Nephron (organoid): ENCODE data around the gene B4GALNT2.
A peak's percentile ranks its signal among the peaks of the same experiment; 100 is the strongest.

Source experiments
- H3K27ac Mint-ChIP-seq, 3 experiments: 2 replicates each; pipeline ENCODE4 v1.8.0; 2020; ENCODE audit warnings: mixed read lengths in 3 of 3, mild to moderate bottlenecking in 2 of 3, moderate library complexity in 1 of 3
- H3K27me3 Mint-ChIP-seq: 2 replicates; pipeline ENCODE4 v1.8.0; 2021; ENCODE audit warnings: low read depth, mild to moderate bottlenecking, moderate library complexity, mixed read lengths
- H3K36me3 Mint-ChIP-seq: 2 replicates; pipeline ENCODE4 v1.8.0; 2020; ENCODE audit warnings: low read depth, mixed read lengths
- H3K4me1 Mint-ChIP-seq: 2 replicates; pipeline ENCODE4 v1.8.0; 2020; ENCODE audit warnings: mixed read lengths
- H3K4me3 Mint-ChIP-seq, 3 experiments: 2 replicates each; pipeline ENCODE4 v1.8.0; 2020; ENCODE audit warnings: mild to moderate bottlenecking in 3 of 3, mixed read lengths in 3 of 3, moderate library complexity in 2 of 3
- H3K9me3 Mint-ChIP-seq: 2 replicates; pipeline ENCODE4 v1.8.0; 2020; ENCODE audit warnings: mixed read lengths
- CTCF ChIP-seq, 3 experiments: fragments of 200-600 bp; sonication (generic); IDR thresholded peaks; one replicate each; pipeline ENCODE4 v1.5.0; 2021; ENCODE audit warnings: antibody characterized with exemption in 3 of 3; ENCODE audit not compliant: unreplicated experiment in 3 of 3

Gene B4GALNT2

GRCh38 chr17:49114703-49115102 is 17.9 kb upstream of the B4GALNT2 start:
- Mint-ChIP-seq H3K4me1 (no peaks in the 10 kb centered on the region), H3K4me3 (no peak overlapping the region), H3K36me3 (no peaks in the 10 kb centered on the region), H3K27me3 (peaks cover 10% of the 10 kb centered on the region), H3K27ac (no peak overlapping the region), H3K9me3 (no peaks in the 10 kb centered on the region)
- no peak for TF ChIP-seq CTCF (IDR thresholded peaks at IDR 0.05; ENCODE audit: unreplicated experiment in 3 of 3)

- peaks cover 14% of the 10 kb centered on the region for H3K27me3 Mint-ChIP-seq
- peaks cover 11% of the 10 kb centered on the region for H3K9me3 Mint-ChIP-seq
- no peaks in the 10 kb centered on the region for H3K4me1 Mint-ChIP-seq
- H3K36me3 Mint-ChIP-seq = no peaks in the 10 kb centered on the region
- no peak overlapping the region for H3K4me3 Mint-ChIP-seq
- TF ChIP-seq CTCF (IDR thresholded peaks at IDR 0.05; ENCODE audit: unreplicated experiment in 3 of 3) = no peak
- no peak overlapping the region for H3K27ac Mint-ChIP-seq
These were observed 14.9 kb upstream of the B4GALNT2 start for GRCh38 chr17:49117587-49118230.

GRCh38 chr17:49120166-49120565 is 12.4 kb upstream of the B4GALNT2 start:
- H3K36me3 Mint-ChIP-seq = no peaks in the 10 kb centered on the region
- no peak for TF ChIP-seq CTCF (IDR thresholded peaks at IDR 0.05; ENCODE audit: unreplicated experiment in 3 of 3)
- peaks cover 8% of the 10 kb centered on the region for H3K27me3 Mint-ChIP-seq
- peaks cover 11% of the 10 kb centered on the region for H3K9me3 Mint-ChIP-seq
- H3K4me3 Mint-ChIP-seq = no peak overlapping the region
- no peaks in the 10 kb centered on the region for H3K4me1 Mint-ChIP-seq
- H3K27ac Mint-ChIP-seq = no peak overlapping the region

- Mint-ChIP-seq H3K27me3 (peaks cover 4% of the 10 kb centered on the region), H3K4me3 (no peak overlapping the region), H3K4me1 (no peaks in the 10 kb centered on the region), H3K36me3 (no peaks in the 10 kb centered on the region), H3K9me3 (peaks cover 11% of the 10 kb centered on the region), H3K27ac (no peak overlapping the region)
- TF ChIP-seq CTCF (IDR thresholded peaks at IDR 0.05; ENCODE audit: unreplicated experiment in 3 of 3) = no peak
These were observed 10.8 kb upstream of the B4GALNT2 start for GRCh38 chr17:49121696-49122292.

GRCh38 chr17:49122566-49122965 is 10.0 kb upstream of the B4GALNT2 start:
- Mint-ChIP-seq H3K9me3 (peaks cover 12% of the 10 kb centered on the region), H3K36me3 (no peaks in the 10 kb centered on the region), H3K27ac (peak overlapping the region in 2 of 3 experiments; percentile 14 to 53), H3K4me1 (no peaks in the 10 kb centered on the region), H3K27me3 (peaks cover 7% of the 10 kb centered on the region), H3K4me3 (no peak overlapping the region)
- TF ChIP-seq CTCF (IDR thresholded peaks at IDR 0.05; ENCODE audit: unreplicated experiment in 3 of 3) = no peak

DNA sequence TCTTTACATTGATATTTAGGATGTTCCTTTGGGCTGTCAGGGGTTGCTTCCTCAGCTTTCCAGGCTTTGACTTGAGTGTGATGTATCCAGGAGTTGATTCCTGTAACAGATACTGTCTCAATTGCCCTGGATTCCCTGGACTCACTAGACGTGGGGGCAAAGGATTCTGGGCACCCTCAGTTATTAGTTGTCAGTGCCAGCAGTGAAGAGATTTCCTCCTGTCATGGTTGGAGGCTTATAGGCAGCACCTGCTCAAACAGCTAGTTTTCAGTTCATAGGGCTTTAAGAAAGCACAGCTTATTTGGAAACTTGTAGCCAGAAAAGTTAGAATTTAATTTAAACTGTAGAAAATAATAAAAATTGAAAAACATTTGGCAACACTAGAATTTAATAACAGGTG is 9.5 kb upstream of the B4GALNT2 start:
- TF ChIP-seq CTCF (IDR thresholded peaks at IDR 0.05; ENCODE audit: unreplicated experiment in 3 of 3) = no peak
- Mint-ChIP-seq H3K27me3 (peaks cover 12% of the 10 kb centered on the region), H3K9me3 (peaks cover 17% of the 10 kb centered on the region), H3K36me3 (no peaks in the 10 kb centered on the region), H3K4me3 (no peak overlapping the region), H3K27ac (peak overlapping the region in 1 of 3 experiments; percentile 53), H3K4me1 (no peaks in the 10 kb centered on the region)
